ENCODE data around the gene SYNGAP1.

Gene SYNGAP1

GRCh38 chr6:33430991-33431879 lies 11.4 kb downstream of the SYNGAP1 start:
- H3K27me3 ChIP-seq (ENCODE audit: low read depth, low read length) = no peaks in the 10 kb centered on the region
- no peaks in the 10 kb centered on the region for H3K79me2 ChIP-seq (ENCODE audit: low read length)
- TF ChIP-seq EZH2phosphoT487 (IDR thresholded peaks at IDR 0.05; ENCODE audit: low read depth) = no peak
- TF ChIP-seq, protein P1, sequence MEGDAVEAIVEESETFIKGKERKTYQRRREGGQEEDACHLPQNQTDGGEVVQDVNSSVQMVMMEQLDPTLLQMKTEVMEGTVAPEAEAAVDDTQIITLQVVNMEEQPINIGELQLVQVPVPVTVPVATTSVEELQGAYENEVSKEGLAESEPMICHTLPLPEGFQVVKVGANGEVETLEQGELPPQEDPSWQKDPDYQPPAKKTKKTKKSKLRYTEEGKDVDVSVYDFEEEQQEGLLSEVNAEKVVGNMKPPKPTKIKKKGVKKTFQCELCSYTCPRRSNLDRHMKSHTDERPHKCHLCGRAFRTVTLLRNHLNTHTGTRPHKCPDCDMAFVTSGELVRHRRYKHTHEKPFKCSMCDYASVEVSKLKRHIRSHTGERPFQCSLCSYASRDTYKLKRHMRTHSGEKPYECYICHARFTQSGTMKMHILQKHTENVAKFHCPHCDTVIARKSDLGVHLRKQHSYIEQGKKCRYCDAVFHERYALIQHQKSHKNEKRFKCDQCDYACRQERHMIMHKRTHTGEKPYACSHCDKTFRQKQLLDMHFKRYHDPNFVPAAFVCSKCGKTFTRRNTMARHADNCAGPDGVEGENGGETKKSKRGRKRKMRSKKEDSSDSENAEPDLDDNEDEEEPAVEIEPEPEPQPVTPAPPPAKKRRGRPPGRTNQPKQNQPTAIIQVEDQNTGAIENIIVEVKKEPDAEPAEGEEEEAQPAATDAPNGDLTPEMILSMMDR (IDR thresholded peaks at IDR 0.05; ENCODE audit: low read depth, low read length) = no peak
- H3K4me3 ChIP-seq (ENCODE audit: low read length) = peak overlapping the region; percentile 79
- no peaks in the 10 kb centered on the region for H3K9me3 ChIP-seq (ENCODE audit: insufficient read depth, low read length)
- no peaks in the 10 kb centered on the region for H4K20me1 ChIP-seq (ENCODE audit: insufficient read depth, low read length)
- H2AFZ ChIP-seq (ENCODE audit: low read depth, low read length) = no peak overlapping the region
- no peak overlapping the region for H3K27ac ChIP-seq (ENCODE audit: low read length)
- H3K9ac ChIP-seq (ENCODE audit: low read length) = peak overlapping the region; percentile 55
- H3K36me3 ChIP-seq (replicated peaks; ENCODE audit: low read depth, low read length) = no peaks in the 10 kb centered on the region
- peak overlapping the region; percentile 92 for H3K4me2 ChIP-seq (ENCODE audit: low read length)
- H3K4me1 ChIP-seq (ENCODE audit: low read length) = peaks cover 36% of the 10 kb centered on the region

DNA sequence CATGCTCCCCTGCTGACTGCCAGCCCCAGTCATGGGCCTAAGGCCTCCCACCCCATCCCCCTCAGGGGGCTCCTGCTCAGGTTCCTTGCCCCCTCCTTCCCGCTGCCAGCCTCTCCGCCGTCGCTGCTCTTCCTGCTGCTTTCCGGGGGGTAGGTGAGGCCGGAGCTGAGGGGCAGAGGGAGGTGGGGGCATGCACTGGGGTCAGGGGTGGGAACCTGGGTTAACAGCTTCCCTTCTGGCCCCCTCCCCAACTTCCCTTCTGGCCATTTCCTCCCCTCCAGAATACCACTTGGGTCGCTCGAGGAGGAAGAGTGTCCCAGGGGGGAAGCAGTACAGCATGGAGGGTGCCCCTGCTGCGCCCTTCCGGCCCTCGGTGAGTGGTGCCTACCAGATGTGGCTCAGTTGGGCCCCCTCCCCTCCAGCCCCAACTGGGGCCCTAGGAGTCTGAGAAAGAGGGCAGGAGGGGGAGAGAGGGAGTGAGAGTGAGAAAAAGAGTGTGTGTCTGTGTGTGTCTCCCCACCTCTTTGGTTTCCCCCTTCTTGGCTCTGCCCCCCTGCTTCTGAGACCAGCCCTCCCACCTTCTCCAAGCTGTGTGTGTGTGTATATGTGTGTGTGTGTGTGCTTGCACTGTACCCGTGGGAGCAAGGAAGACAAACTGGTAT lies 12.1 kb downstream of the SYNGAP1 start:
- no peaks in the 10 kb centered on the region for H3K27me3 ChIP-seq (ENCODE audit: low read depth, low read length)
- peak overlapping the region; percentile 79 for H3K4me3 ChIP-seq (ENCODE audit: low read length)
- peaks cover 35% of the 10 kb centered on the region for H3K4me1 ChIP-seq (ENCODE audit: low read length)
- no peaks in the 10 kb centered on the region for H4K20me1 ChIP-seq (ENCODE audit: insufficient read depth, low read length)
- H3K36me3 ChIP-seq (replicated peaks; ENCODE audit: low read depth, low read length) = no peaks in the 10 kb centered on the region
- H2AFZ ChIP-seq (ENCODE audit: low read depth, low read length) = no peak overlapping the region
- no peak overlapping the region for H3K27ac ChIP-seq (ENCODE audit: low read length)
- H3K79me2 ChIP-seq (ENCODE audit: low read length) = no peaks in the 10 kb centered on the region
- peak overlapping the region; percentile 92 for H3K4me2 ChIP-seq (ENCODE audit: low read length)
- H3K9ac ChIP-seq (ENCODE audit: low read length) = peak overlapping the region; percentile 55
- no peaks in the 10 kb centered on the region for H3K9me3 ChIP-seq (ENCODE audit: insufficient read depth, low read length)
- TF ChIP-seq EZH2phosphoT487 (IDR thresholded peaks at IDR 0.05; ENCODE audit: low read depth) = no peak
- TF ChIP-seq, protein P1 (IDR thresholded peaks at IDR 0.05; ENCODE audit: low read depth, low read length) = no peak

DNA sequence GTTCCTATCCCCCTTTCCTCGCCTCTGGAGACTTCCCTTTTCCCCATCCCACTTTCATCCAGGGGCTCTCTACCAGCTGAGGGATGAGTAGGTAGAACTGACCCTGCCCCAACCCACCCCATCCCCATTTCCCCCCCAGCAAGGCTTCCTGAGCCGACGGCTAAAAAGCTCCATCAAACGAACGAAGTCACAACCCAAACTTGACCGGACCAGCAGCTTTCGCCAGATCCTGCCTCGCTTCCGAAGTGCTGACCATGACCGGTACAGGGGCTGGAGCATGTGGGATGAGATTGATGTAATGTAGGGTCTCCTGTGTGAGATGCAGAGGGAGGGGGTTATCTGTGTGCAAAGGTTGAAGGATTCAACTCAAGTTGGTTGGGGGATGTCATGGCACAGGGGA lies 12.7 kb downstream of the SYNGAP1 start:
- Histone ChIP-seq H3K4me1 (ENCODE audit: low read length) (peaks cover 31% of the 10 kb centered on the region), H2AFZ (ENCODE audit: low read depth, low read length) (no peak overlapping the region), H3K9me3 (ENCODE audit: insufficient read depth, low read length) (no peaks in the 10 kb centered on the region), H3K27ac (ENCODE audit: low read length) (no peak overlapping the region), H3K4me2 (ENCODE audit: low read length) (peak overlapping the region; percentile 92; the same call in 1 of the 2 replicates), H3K79me2 (ENCODE audit: low read length) (no peaks in the 10 kb centered on the region), H3K4me3 (ENCODE audit: low read length) (peak overlapping the region; percentile 79; the same call in 1 of the 2 replicates), H4K20me1 (ENCODE audit: insufficient read depth, low read length) (no peaks in the 10 kb centered on the region), H3K27me3 (ENCODE audit: low read depth, low read length) (no peaks in the 10 kb centered on the region), H3K36me3 (replicated peaks; ENCODE audit: low read depth, low read length) (no peaks in the 10 kb centered on the region), H3K9ac (ENCODE audit: low read length) (no peak overlapping the region)
- TF ChIP-seq, protein P1 (IDR thresholded peaks at IDR 0.05; ENCODE audit: low read depth, low read length) = no peak
- TF ChIP-seq EZH2phosphoT487 (IDR thresholded peaks at IDR 0.05; ENCODE audit: low read depth) = no peak

- Histone ChIP-seq H4K20me1 (ENCODE audit: insufficient read depth, low read length) (no peaks in the 10 kb centered on the region), H3K9me3 (ENCODE audit: insufficient read depth, low read length) (no peaks in the 10 kb centered on the region), H3K27ac (ENCODE audit: low read length) (no peak overlapping the region), H3K4me1 (ENCODE audit: low read length) (peaks cover 31% of the 10 kb centered on the region), H3K4me2 (ENCODE audit: low read length) (no peak overlapping the region), H3K9ac (ENCODE audit: low read length) (no peak overlapping the region), H3K36me3 (replicated peaks; ENCODE audit: low read depth, low read length) (no peaks in the 10 kb centered on the region), H2AFZ (ENCODE audit: low read depth, low read length) (no peak overlapping the region), H3K4me3 (ENCODE audit: low read length) (no peak overlapping the region), H3K27me3 (ENCODE audit: low read depth, low read length) (no peaks in the 10 kb centered on the region), H3K79me2 (ENCODE audit: low read length) (no peaks in the 10 kb centered on the region)
- TF ChIP-seq EZH2phosphoT487 (IDR thresholded peaks at IDR 0.05; ENCODE audit: low read depth) = no peak
- TF ChIP-seq, protein P1 (IDR thresholded peaks at IDR 0.05; ENCODE audit: low read depth, low read length) = no peak
Measured at GRCh38 chr6:33433001-33433543, 13.2 kb downstream of the SYNGAP1 start.

Data from OCI-LY3 (cell line).